ENCODE data around the gene CERS6. TPM values are rescaled to one million over a fixed set of nuclear protein-coding genes. Genes with fewer than 3 reads are reported as not detected.

The CERS6 gene
- polyA plus RNA-seq, 1 donor (not counting 4 experiments of a cell fraction or from before 2014, with no cell fraction given): 19.5 TPM

DNA sequence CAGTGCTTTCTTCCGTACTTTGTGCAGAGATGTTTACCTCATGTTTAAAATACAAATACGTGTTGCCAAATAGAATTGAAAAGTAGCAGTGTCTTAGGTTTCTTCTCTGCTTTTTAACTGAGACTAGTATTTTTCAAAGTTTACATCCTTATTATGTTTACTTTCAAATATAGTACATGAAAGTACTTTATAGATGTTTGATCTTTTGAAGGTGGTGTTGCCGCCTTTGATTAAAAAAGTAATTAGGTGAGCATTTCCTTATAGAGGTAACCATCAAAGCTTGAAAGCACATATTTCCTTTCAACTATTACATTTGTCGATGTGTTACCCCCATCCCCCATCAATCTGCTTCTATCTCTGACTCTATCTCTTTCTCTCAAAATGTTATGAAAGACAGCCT lies 87.0 kb downstream of the CERS6 start:
- no peak overlapping the region for H3K4me3 ChIP-seq (ENCODE audit: control insufficient read depth in 2 of 3, extremely low read depth in 1 of 3, insufficient read depth in 2 of 3, low read depth in 1 of 3, low read length in 3 of 3)
- H3K27me3 ChIP-seq (ENCODE audit: control insufficient read depth, extremely low read depth, insufficient read depth, low read length): no peaks in the 10 kb centered on the region
- no peak overlapping the region for H2AFZ ChIP-seq (ENCODE audit: control insufficient read depth, low read length)
- DNase-seq (ENCODE audit: low read depth, low spot score) (no peak), FAIRE-seq (no peak)
- no peak overlapping the region for H3K27ac ChIP-seq (ENCODE audit: control insufficient read depth, insufficient read depth, low read length)
- peaks cover 2% of the 10 kb centered on the region for H3K9me3 ChIP-seq (ENCODE audit: control insufficient read depth, low read depth, low read length)
- no peak overlapping the region for H3K9ac ChIP-seq (ENCODE audit: control insufficient read depth, extremely low read depth, insufficient read depth, low read length)
- H3K9me1 ChIP-seq (ENCODE audit: control insufficient read depth, extremely low read depth, insufficient read depth, low read length): no peaks in the 10 kb centered on the region
- H3K79me2 ChIP-seq (ENCODE audit: control insufficient read depth, insufficient read depth, low read length): peaks cover 63% of the 10 kb centered on the region
- no peak overlapping the region for H3K4me2 ChIP-seq (ENCODE audit: control insufficient read depth, extremely low read depth, insufficient read depth, low read depth, low read length)
- dilution Hi-C loops (cut with MboI; ENCODE audit: extremely low pct_ligation_motif_present, low sequenced_read_pairs): no loop called here
- no peaks in the 10 kb centered on the region for H3K36me3 ChIP-seq (ENCODE audit: control insufficient read depth in 2 of 2, extremely low read depth in 1 of 2, insufficient read depth in 2 of 2, low read length in 2 of 2)
- TF ChIP-seq EZH2 (IDR thresholded peaks at IDR 0.05; ENCODE audit: low read length): no peak
- TF ChIP-seq, protein P1, sequence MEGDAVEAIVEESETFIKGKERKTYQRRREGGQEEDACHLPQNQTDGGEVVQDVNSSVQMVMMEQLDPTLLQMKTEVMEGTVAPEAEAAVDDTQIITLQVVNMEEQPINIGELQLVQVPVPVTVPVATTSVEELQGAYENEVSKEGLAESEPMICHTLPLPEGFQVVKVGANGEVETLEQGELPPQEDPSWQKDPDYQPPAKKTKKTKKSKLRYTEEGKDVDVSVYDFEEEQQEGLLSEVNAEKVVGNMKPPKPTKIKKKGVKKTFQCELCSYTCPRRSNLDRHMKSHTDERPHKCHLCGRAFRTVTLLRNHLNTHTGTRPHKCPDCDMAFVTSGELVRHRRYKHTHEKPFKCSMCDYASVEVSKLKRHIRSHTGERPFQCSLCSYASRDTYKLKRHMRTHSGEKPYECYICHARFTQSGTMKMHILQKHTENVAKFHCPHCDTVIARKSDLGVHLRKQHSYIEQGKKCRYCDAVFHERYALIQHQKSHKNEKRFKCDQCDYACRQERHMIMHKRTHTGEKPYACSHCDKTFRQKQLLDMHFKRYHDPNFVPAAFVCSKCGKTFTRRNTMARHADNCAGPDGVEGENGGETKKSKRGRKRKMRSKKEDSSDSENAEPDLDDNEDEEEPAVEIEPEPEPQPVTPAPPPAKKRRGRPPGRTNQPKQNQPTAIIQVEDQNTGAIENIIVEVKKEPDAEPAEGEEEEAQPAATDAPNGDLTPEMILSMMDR (optimal IDR thresholded peaks at IDR 0.05 in 1 of 3, IDR thresholded peaks at IDR 0.05 in 1 of 3, conservative IDR thresholded peaks at IDR 0.05 in 1 of 3; ENCODE audit: extremely low read depth in 1 of 3, insufficient read depth in 2 of 3, low read length in 3 of 3): no peak
- H3K4me1 ChIP-seq (ENCODE audit: control insufficient read depth, extremely low read depth, insufficient read depth, low read length): peaks cover 38% of the 10 kb centered on the region
- no peaks in the 10 kb centered on the region for H4K20me1 ChIP-seq (ENCODE audit: control insufficient read depth, extremely low read depth, insufficient read depth, low read length)

DNA sequence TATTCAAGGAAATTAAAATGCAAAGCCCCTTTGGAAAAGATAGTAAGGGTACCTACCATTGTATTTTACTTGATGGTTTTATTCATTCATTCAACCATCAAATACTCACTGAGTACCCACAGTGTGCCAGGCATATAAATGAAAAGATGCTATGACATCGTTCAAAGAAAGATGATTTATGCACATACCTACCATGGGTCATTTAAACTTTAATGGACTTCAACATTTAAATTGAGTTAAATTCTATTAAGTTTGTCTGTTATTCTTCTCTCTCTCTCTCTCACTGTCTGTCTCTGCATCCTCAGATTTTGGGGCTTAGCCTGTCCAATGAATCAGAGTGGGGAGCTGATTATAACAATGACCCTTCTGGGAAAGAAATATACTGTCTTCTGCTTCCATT lies 87.9 kb downstream of the CERS6 start:
- Histone ChIP-seq H3K9ac (ENCODE audit: control insufficient read depth, extremely low read depth, insufficient read depth, low read length) (no peak overlapping the region), H3K4me1 (ENCODE audit: control insufficient read depth, extremely low read depth, insufficient read depth, low read length) (peaks cover 31% of the 10 kb centered on the region), H3K27me3 (ENCODE audit: control insufficient read depth, extremely low read depth, insufficient read depth, low read length) (no peaks in the 10 kb centered on the region), H3K4me2 (ENCODE audit: control insufficient read depth, extremely low read depth, insufficient read depth, low read depth, low read length) (no peak overlapping the region), H4K20me1 (ENCODE audit: control insufficient read depth, extremely low read depth, insufficient read depth, low read length) (no peaks in the 10 kb centered on the region), H3K27ac (ENCODE audit: control insufficient read depth, insufficient read depth, low read length) (no peak overlapping the region), H2AFZ (ENCODE audit: control insufficient read depth, low read length) (no peak overlapping the region), H3K79me2 (ENCODE audit: control insufficient read depth, insufficient read depth, low read length) (peaks cover 61% of the 10 kb centered on the region), H3K4me3 (ENCODE audit: control insufficient read depth in 2 of 3, extremely low read depth in 1 of 3, insufficient read depth in 2 of 3, low read depth in 1 of 3, low read length in 3 of 3) (no peak overlapping the region), H3K9me1 (ENCODE audit: control insufficient read depth, extremely low read depth, insufficient read depth, low read length) (no peaks in the 10 kb centered on the region), H3K9me3 (ENCODE audit: control insufficient read depth, low read depth, low read length) (peaks cover 2% of the 10 kb centered on the region), H3K36me3 (ENCODE audit: control insufficient read depth in 2 of 2, extremely low read depth in 1 of 2, insufficient read depth in 2 of 2, low read length in 2 of 2) (peaks cover 0 to 2% of the 10 kb centered on the region in 2 experiments)
- dilution Hi-C loops (cut with MboI; ENCODE audit: extremely low pct_ligation_motif_present, low sequenced_read_pairs): no loop called here
- no peak for TF ChIP-seq EZH2 (IDR thresholded peaks at IDR 0.05; ENCODE audit: low read length)
- TF ChIP-seq, protein P1 (optimal IDR thresholded peaks at IDR 0.05 in 1 of 3, IDR thresholded peaks at IDR 0.05 in 1 of 3, conservative IDR thresholded peaks at IDR 0.05 in 1 of 3; ENCODE audit: extremely low read depth in 1 of 3, insufficient read depth in 2 of 3, low read length in 3 of 3): no peak
- DNase-seq (ENCODE audit: low read depth, low spot score) (no peak), FAIRE-seq (no peak)
